Panc1 (cell line): Measurements from ENCODE around the gene CDK5. TPM values are rescaled to one million over a fixed set of nuclear protein-coding genes. Genes with fewer than 3 reads are reported as not detected.

ENCODE experiments used
- ATAC-seq: fragments of 200-7000 bp; cut with Tn5 transposase; 2 replicates; pipeline ENCODE4 v1.9.1; 2020; ENCODE audit warnings: mild to moderate bottlenecking, moderate library complexity
- BruUV-seq: library from RNA; stranded (reverse); fragments of 400-500 nt; replicated peaks from 2 replicates; lab custom pipeline; 2021; lab: Mats Ljungman, UMichigan
- CTCF ChIA-PET: fragments of 300-600 bp; sonication (Branson Sonifier 250); formaldehyde crosslinking; loops from one replicate; lab custom pipeline; 2022; ENCODE audit warnings: antibody characterized with exemption; lab: Charles Lee
- POLR2A ChIA-PET: fragments of 300-600 bp; sonication (Branson Sonifier 250); formaldehyde crosslinking; loops from one replicate; lab custom pipeline; 2022; ENCODE audit warnings: antibody characterized with exemption; lab: Charles Lee
- DNase-seq: peaks from one replicate; pipeline ENCODE4 v3.0.0-alpha.2; 2010; ENCODE audit warnings: low read depth, low spot score
- H3K27ac ChIP-seq: 2 replicates; pipeline ENCODE4 v1.5.1; 2011; ENCODE audit warnings: mild to moderate bottlenecking, low read length, inconsistent platforms
- H3K27me3 ChIP-seq: fragments of 200-500 bp; sonication (Bioruptor generic); 2 replicates; pipeline ENCODE4 v1.6.0; 2014; ENCODE audit warnings: low read length, inconsistent platforms; ENCODE audit not compliant: control insufficient read depth, insufficient read depth
- H3K36me3 ChIP-seq: fragments of 200-500 bp; sonication (Bioruptor generic); 2 replicates; pipeline ENCODE4 v1.5.1; 2014; ENCODE audit warnings: inconsistent platforms, mild to moderate bottlenecking, low read length, moderate library complexity; ENCODE audit not compliant: control insufficient read depth, insufficient read depth
- H3K4me1 ChIP-seq: 2 replicates; pipeline ENCODE4 v1.5.1; 2011; ENCODE audit warnings: inconsistent platforms, mild to moderate bottlenecking, low read length, moderate library complexity; ENCODE audit not compliant: control insufficient read depth, insufficient read depth
- H3K4me3 ChIP-seq, 2 experiments: 2 replicates each; pipeline ENCODE4 v1.5.1; 2011 to 2012; ENCODE audit warnings: low read depth in 2 of 2, low read length in 2 of 2, mild to moderate bottlenecking in 2 of 2, inconsistent platforms in 1 of 2, moderate library complexity in 1 of 2
- H3K9me3 ChIP-seq: fragments of 200-500 bp; sonication (Bioruptor generic); 2 replicates; pipeline ENCODE4 v1.5.1; 2014; ENCODE audit warnings: low read depth, mild to moderate bottlenecking, inconsistent platforms, low read length, moderate library complexity; ENCODE audit not compliant: control insufficient read depth, insufficient read depth
- POLR2AphosphoS5 ChIP-seq: IDR thresholded peaks from 2 replicates; pipeline ENCODE4 v1.6.1; 2012; ENCODE audit warnings: mild to moderate bottlenecking, low read depth, low read length, moderate library complexity
- SIN3A ChIP-seq: IDR thresholded peaks from 2 replicates; pipeline ENCODE4 v1.6.1; 2012; ENCODE audit warnings: low read depth, mild to moderate bottlenecking, low read length, moderate library complexity, borderline replicate concordance; ENCODE audit not compliant: insufficient read depth
- TCF7L2 ChIP-seq: IDR thresholded peaks from 2 replicates; pipeline ENCODE4 v1.6.1; 2011; ENCODE audit warnings: mild to moderate bottlenecking, low read depth, low read length, inconsistent platforms
- in situ Hi-C: cut with HindIII; loops from 2 replicates; pipeline ENCODE4 v1.10.0; 2016; ENCODE audit warnings: low sequenced_read_pairs, low pct_unique_long_range_greater_than_20kb
- intact Hi-C: fragments of 100-400 bp; cut with micrococcal nuclease; formaldehyde crosslinking; loops from one replicate; pipeline ENCODE4 v1.10.0; 2022; ENCODE audit not compliant: unreplicated experiment
- total RNA-seq: library from RNA; stranded (reverse); gene quantifications from one replicate; pipeline ENCODE4 v1.2.1, GENCODE V29; 2021; ENCODE audit not compliant: unreplicated experiment
- TF ChIP-seq, protein P1 (sequence below), 2 experiments: IDR thresholded peaks; 2 replicates each; pipeline ENCODE4 v1.6.1; 2011 to 2012; ENCODE audit warnings: low read depth in 2 of 2, control low read depth in 1 of 2, low read length in 1 of 2, mild to moderate bottlenecking in 1 of 2, moderate library complexity in 1 of 2; ENCODE audit not compliant: insufficient read depth in 1 of 2
- TF ChIP-seq, protein P2 (sequence below): fragments of 450-650 bp; IDR thresholded peaks from 2 replicates; pipeline ENCODE4 v1.5.1; 2017; ENCODE audit warnings: mild to moderate bottlenecking

Gene CDK5
- total RNA-seq, 1 experiment from 2014 or later, result 25.6 TPM

DNA sequence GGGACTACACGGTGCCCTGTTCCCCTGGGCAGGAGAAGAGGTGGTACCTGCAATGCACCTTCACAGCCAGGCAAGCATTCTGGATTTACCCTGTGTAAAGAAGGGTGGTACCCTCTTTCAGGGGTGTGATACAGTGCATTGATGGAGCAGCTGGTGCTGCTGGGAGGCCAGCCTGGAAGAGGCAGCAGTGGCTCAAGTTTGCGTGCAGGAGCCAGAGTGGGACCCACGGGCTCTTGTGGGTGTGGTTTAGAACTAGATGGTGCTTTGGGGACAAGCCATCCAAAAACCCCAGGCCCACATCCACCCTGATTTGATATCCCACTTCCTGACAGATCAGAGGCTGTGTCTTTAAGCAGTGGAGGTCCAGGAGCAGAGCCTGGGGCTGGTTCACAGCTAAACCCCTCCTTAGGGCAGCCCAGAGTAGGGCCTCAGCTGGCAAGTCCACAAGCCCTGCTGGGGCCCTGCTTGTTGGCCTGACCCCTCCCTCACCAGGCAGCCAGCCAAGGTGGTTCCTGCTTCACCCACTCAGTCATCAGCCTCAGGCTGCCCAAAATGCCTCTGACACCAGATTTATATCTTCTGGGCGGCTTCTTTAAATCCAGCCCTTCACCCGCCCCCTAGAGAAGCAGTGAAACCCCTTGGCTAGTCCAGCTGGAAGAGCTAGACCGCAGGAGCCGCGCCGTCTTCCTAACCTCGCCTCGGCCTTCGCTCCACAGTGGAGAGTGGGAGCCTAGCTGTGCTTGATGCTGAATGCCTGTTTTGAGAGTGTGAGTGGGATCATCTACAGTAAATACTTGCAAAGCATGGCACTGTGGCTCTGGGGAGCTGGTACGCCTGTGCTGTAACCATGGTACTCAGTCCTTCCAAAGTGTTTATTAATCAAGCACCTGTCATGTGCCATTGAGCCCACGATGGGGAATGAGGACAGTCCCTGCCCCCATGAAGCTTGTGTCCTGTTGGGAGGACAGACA, 10.8 kb downstream of the CDK5 start:
- no TSS peak for BruUV-seq
- intact Hi-C loops (no loop called here), in situ Hi-C loops (no loop called here)
- TF ChIP-seq POLR2AphosphoS5 (no peak), TCF7L2 (no peak), SIN3A (no peak)
- TF ChIP-seq, protein P1, sequence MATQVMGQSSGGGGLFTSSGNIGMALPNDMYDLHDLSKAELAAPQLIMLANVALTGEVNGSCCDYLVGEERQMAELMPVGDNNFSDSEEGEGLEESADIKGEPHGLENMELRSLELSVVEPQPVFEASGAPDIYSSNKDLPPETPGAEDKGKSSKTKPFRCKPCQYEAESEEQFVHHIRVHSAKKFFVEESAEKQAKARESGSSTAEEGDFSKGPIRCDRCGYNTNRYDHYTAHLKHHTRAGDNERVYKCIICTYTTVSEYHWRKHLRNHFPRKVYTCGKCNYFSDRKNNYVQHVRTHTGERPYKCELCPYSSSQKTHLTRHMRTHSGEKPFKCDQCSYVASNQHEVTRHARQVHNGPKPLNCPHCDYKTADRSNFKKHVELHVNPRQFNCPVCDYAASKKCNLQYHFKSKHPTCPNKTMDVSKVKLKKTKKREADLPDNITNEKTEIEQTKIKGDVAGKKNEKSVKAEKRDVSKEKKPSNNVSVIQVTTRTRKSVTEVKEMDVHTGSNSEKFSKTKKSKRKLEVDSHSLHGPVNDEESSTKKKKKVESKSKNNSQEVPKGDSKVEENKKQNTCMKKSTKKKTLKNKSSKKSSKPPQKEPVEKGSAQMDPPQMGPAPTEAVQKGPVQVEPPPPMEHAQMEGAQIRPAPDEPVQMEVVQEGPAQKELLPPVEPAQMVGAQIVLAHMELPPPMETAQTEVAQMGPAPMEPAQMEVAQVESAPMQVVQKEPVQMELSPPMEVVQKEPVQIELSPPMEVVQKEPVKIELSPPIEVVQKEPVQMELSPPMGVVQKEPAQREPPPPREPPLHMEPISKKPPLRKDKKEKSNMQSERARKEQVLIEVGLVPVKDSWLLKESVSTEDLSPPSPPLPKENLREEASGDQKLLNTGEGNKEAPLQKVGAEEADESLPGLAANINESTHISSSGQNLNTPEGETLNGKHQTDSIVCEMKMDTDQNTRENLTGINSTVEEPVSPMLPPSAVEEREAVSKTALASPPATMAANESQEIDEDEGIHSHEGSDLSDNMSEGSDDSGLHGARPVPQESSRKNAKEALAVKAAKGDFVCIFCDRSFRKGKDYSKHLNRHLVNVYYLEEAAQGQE (IDR thresholded peaks at IDR 0.05; ENCODE audit: insufficient read depth in 1 of 2, low read depth in 2 of 2, low read length in 1 of 2), result no peak
- TF ChIP-seq, protein P2, sequence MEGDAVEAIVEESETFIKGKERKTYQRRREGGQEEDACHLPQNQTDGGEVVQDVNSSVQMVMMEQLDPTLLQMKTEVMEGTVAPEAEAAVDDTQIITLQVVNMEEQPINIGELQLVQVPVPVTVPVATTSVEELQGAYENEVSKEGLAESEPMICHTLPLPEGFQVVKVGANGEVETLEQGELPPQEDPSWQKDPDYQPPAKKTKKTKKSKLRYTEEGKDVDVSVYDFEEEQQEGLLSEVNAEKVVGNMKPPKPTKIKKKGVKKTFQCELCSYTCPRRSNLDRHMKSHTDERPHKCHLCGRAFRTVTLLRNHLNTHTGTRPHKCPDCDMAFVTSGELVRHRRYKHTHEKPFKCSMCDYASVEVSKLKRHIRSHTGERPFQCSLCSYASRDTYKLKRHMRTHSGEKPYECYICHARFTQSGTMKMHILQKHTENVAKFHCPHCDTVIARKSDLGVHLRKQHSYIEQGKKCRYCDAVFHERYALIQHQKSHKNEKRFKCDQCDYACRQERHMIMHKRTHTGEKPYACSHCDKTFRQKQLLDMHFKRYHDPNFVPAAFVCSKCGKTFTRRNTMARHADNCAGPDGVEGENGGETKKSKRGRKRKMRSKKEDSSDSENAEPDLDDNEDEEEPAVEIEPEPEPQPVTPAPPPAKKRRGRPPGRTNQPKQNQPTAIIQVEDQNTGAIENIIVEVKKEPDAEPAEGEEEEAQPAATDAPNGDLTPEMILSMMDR, result no peak
- CTCF ChIA-PET, result no interaction called here
- Histone ChIP-seq H3K36me3 (no peaks in the 10 kb centered on the region), H3K4me1 (no peaks in the 10 kb centered on the region), H3K27ac (no peak overlapping the region), H3K4me3 (no peak overlapping the region), H3K27me3 (no peaks in the 10 kb centered on the region), H3K9me3 (no peaks in the 10 kb centered on the region)
- POLR2A ChIA-PET, result no interaction called here
- ATAC-seq, result peak; percentile 6; the same call in 1 of the 2 replicates
- DNase-seq, result no peak

DNA sequence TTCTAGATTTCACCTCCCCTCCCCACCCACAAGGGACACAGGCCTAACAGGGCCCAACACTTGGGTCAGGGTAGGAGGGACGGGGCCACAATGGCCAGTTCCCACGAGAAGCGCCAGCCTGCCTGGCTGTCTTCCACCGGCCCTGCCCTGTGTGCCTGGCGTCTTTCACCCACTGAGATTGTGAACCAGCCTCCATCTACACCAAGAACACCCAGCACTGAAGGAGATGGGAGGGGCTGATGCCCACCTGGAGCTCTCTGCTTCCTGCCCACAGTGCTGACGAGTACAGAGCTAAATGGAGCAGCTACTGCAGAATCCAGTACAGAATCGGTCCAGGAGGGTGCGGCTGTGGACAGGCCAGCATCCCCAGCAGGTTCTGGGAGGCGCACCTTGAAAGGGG, 11.7 kb downstream of the CDK5 start:
- TF ChIP-seq POLR2AphosphoS5 (no peak), SIN3A (no peak), TCF7L2 (no peak)
- TF ChIP-seq, protein P1 (IDR thresholded peaks at IDR 0.05; ENCODE audit: insufficient read depth in 1 of 2, low read depth in 2 of 2, low read length in 1 of 2), result no peak
- TF ChIP-seq, protein P2, result no peak
- no peak for ATAC-seq
- intact Hi-C loops (no loop called here), in situ Hi-C loops (no loop called here)
- no peak overlapping the region for H3K27ac ChIP-seq
- H3K27me3 ChIP-seq, result no peaks in the 10 kb centered on the region
- H3K9me3 ChIP-seq, result no peaks in the 10 kb centered on the region
- DNase-seq, result no peak
- no peak overlapping the region for H3K4me3 ChIP-seq
- ChIA-PET CTCF (no interaction called here), POLR2A (no interaction called here)
- H3K36me3 ChIP-seq, result no peaks in the 10 kb centered on the region
- no peaks in the 10 kb centered on the region for H3K4me1 ChIP-seq
- BruUV-seq, result no TSS peak
